CD4-positive, alpha-beta T cell treated with Interleukin-17A for 1 hour (primary cell): ENCODE results near the gene SMLR1.
"Not testable (repeated sequence)": the region's sequence is repeated elsewhere in the genome, so short reads cannot be mapped to it uniquely, and the experiment has no call there.

ENCODE experiments used
- DNase-seq: peaks from one replicate; pipeline ENCODE4 v3.0.0-alpha.2; 2020

Gene SMLR1

DNA sequence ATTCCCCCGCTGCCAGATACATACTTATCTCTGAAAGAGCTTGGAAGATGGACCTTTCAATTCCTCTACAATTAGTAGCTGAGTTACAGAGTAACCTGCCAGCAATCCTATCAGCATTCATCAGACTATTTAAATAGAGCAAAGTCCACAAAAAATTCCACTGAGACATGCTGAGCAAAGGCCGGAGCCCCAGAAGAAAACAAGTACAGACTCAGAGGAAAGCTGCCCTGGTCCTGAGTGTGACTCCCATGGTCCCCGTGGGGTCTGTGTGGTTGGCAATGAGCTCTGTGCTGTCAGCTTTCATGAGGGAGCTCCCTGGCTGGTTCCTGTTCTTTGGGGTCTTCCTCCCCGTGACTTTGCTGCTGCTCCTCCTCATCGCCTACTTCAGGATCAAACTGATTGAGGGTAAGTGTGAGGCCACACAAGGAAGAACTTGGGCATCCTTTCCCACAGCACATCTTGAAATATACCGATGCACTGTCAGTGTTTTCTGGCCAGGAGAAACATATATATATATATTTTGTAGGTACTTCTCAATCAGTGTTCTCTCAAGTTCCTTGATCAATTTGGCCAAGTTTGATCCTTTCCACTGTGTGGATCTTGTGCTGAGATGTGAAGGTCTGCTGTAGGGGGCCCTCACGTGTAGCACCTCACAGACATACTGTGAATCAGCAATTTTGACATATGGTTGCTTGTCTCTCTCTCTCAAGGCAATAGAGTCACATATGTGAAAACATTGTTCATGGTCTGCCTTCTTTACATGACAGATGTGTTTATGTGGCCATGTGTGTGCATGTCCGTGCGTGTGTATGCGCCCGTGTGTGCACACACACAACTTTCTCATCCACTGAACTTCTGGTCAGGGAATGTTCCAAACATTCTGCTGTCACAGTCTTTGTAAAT lies at the start of gene SMLR1:
TSS of gene SMLR1 (plus strand) at position 160 of the 903 bp plus-strand sequence. CDS start at position 168, 8 bp downstream.
- DNase-seq: no peak

DNA sequence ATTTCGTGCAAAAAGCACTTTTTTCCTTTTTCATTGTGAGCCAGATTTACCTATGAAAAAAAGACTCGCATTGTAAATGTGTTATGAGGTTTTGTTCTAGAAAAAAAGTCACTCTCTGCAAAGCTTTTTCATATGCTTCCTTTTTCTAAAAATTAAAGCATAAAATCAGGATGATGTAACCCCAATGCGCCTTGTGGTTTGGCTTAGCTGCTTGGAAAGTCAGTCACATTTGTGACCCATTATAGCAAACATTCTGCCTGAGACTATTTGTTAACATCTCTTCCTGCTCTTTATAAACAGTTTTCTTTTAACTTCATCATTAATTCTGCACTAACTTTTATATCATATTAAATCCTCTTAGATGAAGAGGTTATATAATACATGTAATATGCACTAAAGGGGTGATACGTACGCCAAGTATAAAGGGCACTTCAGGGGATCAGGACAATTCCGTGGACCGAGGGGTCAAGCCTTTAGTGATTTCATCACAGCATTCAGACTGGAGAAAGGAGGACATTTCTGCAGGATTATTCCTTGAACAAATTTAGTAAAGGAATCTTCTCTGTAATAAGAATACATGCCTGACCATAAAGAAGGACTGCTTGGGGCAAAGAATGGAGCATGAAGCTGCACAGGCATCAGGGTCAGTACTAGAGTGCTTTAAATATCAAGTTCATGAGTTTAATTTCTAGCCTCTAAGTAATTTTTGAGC lies 48.1 kb upstream of the SMLR1 start:
- DNase-seq: no peak

DNA sequence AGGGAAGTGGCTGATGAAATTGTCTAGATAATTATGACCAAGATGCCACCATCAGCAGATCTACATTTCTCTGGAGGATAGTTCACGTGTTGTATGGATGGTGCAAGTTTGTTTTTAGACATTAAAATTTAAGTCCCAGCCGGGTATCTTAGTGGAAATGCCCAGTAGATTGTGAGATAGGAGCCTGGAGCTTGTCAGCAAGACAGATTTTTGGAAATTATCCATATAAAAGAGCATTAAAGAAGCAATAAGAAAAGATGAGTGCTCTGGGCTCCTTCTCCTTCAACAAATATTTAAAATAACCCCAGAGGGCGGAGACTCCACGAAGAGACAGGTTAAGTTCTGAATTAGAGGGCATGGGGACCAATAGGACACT lies 47.6 kb upstream of the SMLR1 start:
- DNase-seq: no peak

DNA sequence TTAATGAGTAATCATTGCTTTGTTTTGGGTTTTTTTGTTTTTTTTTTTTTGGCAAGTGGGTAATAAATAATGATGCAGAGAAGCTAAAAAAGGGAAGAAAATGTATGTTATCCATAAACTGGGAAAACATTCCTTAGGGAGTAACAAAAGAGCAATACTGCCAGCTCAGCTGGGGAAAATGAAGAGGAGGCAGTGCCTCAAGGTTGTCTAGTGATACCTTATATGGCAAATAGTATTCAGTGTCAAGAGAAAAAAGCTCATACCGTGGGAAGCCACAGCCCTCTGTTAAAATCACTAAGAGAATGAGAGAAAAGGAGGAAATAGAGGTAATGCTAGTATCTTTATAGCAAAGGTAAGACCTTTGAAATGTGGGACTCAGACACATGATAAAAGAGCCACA lies 47.1 kb upstream of the SMLR1 start:
- DNase-seq: no peak

DNA sequence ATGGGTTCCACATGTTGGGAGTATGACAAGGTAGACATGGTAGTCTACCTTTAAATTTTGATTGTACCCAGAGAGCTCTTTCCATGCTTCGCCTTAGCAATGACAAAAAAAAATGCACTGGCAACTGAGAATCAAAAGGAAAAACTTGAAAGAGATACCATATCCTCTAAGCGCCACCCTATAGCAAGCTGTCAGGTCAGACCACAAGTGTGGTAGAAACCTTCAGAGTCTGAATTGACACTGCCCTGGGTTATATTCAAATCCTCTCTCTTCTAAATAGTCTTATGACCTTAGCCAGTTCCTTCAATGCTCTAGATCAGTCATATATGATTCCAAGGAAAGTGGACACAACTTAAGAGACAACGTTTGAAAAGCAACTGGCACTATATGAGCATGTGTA lies 45.6 kb upstream of the SMLR1 start:
- DNase-seq: peak; percentile 29

DNA sequence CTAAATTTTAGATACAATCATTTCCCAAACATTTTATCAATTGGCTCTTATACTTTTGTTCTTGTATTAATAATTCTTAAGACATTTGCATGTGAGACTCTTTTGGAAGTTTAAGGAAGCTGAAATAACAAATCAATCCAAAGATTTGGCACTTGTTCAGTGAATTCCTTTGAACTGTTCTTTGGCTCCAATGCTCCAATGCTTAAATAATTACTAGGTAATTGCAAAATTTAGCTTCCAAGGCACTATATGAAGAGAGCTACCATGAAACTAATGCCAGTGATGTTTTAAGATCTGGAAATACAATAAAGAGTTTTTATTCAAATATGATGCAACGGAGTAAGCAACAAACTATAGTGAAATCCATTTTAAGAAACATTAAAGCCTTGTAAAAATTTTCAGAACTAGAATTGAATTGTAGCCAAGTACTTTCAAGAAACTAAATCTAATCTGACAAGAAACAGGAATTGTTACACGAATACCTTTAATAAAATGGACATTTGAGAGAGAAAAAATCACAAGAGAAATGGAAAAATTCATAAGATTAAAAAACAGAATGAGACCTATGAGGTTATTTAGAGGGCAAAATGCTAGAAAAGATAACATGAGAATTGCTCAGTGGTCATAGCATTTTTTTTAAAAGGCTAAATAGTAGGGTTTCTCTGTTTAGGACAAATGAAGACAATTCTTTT lies 43.6 kb upstream of the SMLR1 start:
- DNase-seq: no peak

DNA sequence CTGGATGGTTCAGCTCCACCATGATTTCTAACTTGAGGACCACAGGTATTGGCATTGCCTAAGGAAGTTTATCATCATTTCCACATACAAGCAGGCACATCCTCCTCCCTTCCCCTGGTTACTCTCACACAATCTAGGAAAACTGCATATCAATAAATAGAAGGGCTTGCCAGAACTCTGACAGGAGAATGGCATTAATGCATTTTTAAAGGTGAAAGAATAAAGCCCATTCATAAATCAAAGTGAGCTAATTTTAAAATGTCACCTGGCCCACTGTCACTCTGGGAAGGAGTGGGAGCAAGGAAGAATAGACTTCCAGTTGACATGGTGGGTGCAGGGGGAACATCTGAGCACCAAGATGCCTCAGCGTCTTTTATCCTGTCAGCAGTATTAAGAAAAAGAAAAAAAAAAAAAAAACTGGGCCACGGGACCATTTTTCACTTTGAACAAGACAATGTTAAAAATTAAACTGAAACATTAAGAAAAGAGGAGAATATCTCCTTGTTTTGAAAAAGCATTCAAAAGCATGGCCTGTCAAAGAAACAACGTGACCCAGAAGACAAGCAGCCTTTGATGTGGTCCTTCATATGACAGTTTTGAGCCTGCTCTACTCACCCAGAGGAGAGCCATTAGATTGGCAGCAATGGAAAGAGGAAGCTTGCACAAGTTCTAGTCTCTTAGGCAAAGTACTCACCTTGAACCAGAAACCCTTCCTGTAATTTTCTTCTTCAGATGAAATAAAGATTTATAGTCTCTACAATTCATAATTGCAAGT lies 39.3 kb upstream of the SMLR1 start:
- no peak for DNase-seq

DNA sequence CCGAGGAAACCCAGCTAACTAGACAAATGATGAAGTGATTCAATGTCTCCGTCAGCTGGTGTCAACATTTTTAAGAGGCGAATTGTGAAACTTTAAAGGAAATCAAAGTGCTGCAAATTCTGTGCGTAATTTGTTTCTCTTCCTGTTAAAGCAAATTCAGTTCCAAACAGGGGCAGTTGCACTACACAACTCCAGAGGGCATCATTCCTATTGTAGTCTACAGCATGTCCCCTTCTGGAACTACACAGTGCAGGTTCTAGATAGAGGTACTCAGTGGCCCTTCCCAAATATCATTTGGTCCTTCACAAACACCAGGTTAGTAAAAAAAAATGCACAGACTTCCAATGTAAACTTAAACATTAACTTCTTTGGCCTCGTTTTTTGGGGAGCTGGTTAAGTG lies 38.3 kb upstream of the SMLR1 start:
- no peak for DNase-seq

DNA sequence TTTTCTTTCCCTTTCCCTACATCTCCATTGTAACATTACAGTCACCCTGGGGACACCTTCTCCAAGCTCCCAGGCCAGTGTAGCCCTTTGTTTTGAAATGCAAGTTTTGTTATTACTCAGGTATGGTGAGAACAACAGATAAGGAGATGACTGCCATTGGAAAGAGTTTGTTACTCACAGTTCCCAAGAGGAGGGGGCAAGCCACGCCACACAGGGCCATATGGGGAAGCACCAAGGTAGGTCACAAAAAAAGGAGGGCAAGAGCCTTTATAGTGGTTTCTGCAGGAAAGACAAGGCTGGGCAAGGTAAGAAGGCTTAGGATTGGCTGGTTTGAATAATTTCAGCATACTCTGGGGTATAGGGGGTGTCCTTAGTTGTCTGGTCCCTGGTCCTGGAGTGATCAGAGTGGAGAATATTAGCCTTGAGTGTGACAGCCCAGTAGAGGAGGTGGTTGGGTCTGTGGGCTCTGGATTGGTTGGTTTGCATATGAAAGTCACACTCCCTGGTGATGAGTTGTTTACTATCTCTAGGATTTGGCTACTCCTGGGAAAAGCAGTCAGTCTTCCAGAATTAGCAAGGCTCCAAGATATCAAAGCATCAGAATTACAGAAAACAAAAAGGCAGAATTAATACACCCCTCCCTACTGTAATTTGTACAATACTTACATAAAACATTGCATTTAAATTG lies 33.1 kb upstream of the SMLR1 start:
- no peak for DNase-seq

DNA sequence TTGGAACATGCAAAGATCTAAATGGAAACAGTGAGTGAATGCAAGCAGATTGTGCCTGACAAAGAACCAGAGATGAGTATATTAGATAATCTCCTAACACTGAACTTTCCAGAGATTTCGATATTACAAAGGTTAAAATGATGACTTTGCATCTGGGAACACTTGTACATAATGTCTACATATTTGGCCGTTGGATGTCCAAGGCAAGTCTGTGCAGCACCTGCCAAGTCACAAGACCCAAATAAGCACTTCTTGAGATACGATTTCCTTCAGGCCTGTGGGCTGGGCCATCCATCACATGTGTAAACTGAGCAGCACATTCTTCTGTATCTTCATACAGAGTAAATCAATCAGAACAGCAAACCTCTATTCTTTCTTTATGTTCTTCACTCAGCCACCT lies 32.5 kb upstream of the SMLR1 start:
- DNase-seq: no peak

DNA sequence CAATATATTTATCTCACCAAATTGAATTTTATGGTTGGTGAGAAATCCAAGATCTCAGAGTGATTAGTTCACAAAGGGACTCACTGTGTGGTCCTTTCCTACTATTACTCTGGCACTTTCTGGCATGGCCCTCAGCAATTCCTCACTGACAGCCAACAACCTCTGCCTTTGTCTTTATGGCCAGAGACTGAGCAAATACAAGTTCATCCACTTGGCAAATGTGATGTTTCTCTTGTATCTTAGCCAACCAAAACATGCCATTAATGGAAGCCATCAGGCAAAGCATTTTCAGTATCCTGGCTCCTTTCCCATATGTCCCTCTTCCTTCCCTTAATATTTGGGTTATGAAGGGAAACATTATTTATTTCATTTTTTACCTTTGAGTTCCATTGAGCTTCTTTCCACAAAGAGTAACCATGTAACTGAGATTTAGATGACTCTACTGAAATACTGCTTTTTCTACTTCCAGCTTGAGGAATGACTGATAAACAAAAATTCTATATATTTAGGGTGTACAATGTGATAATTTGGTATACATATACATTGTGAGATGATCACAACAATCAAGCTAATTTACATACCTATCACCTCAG lies 30.8 kb upstream of the SMLR1 start:
- DNase-seq: no peak

DNA sequence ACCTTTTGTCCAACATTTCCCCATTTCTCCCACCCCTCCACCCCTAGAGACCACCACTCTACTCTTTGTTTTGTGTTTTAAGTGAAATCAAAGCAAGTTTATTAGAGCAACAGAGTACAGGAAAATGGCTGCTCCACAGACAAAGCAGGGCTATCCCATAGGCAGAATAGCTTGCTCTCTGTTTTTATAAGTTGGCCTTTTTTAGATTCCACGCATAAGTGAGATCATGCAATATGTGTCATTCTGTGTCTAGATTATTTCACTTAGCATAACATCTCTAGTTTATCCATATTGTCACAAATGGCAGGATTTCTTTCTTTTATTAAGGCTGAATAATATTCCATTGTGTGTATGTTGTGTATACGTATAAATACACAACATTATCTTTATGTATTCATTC lies 30.1 kb upstream of the SMLR1 start:
- no peak for DNase-seq

DNA sequence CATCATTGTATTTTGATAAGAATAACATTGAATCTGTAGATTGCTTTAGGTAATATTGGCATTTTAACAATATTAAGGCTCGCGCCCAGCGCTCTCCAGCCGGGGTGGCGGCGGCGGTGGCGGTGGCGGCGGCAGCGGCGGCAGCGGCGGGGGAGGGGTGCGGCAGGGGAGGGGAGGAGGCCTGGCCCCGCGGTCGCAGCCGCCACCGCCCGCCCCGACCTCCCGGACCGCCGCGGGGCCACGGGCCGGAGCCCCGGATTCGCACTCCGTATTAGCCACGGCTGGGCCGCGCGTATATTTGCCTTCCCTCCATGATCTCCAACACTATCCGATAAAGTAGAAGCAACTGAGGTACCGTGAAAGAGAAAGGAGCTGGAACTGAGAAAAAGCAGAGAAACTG lies 25.8 kb upstream of the SMLR1 start:
- not testable (repeated sequence) for DNase-seq

DNA sequence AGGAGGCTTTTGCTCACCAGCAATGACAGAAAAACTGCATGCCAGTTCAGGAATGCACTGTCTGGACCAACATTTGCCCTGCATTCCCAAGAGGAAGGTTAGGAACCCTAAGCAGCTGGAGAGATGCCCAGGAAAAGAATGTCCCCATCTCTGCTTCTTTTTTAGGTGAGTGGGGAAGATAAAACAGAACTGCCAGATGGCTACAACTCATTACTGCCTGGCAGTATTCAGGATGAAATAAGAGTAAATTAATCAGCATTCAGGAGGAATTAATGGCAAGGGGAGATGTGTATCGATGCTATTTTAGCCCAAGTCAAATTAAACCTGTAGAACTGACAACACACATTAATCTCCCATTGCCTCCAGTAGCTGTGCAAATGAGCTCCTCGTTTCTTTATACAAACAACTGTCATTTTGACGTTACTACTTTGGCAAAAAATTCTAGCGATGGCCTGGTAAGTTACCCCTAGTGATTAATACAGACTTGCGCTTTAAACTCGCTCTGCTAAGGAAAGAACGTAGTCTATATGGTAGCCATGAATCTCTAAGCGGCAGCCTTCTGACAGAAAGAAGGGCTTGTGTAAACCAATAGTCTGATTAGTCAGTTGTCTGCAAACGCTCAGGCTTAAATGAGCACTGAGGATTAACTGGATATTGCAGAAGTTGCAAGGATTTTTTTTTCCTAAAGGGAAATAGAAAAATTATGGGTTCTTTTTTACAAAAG lies 16.7 kb upstream of the SMLR1 start:
- DNase-seq: no peak

DNA sequence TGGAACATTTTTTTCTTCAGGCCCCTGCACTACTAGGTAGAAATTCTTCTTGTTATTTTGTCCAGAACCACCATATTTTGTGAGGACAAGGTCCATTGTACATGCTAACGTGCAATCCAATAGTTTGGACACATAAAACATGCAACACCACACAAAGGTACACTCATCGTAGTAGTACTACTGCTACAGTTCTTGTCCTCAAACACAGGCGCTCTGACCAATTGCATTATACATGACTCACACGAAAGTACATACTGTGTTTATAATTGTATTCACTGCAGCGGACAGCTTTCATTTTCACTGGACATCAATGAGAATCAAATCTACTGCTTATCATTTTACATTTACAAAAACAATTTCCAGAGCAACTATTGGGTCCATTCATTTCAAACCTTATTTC lies 15.3 kb upstream of the SMLR1 start:
- DNase-seq: no peak

DNA sequence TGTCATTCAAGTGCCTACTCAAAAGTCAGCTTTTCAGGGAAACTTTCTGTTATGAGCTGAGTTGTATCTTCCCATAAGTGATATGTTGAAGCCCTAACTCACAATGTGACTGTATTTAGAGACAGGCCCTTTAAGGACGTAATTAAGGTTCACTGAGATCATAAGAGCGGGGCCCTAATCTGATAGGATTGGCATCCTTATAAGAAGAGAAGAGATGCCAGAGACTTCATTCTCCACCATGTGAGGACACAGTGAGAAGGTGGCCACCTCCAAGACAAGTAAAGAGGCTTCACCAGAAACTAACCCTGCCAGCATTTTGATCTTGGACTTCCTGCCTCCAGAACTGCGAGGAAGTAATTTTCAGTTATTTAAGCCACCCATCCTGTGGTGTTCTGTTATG lies 12.7 kb upstream of the SMLR1 start:
- no peak for DNase-seq

DNA sequence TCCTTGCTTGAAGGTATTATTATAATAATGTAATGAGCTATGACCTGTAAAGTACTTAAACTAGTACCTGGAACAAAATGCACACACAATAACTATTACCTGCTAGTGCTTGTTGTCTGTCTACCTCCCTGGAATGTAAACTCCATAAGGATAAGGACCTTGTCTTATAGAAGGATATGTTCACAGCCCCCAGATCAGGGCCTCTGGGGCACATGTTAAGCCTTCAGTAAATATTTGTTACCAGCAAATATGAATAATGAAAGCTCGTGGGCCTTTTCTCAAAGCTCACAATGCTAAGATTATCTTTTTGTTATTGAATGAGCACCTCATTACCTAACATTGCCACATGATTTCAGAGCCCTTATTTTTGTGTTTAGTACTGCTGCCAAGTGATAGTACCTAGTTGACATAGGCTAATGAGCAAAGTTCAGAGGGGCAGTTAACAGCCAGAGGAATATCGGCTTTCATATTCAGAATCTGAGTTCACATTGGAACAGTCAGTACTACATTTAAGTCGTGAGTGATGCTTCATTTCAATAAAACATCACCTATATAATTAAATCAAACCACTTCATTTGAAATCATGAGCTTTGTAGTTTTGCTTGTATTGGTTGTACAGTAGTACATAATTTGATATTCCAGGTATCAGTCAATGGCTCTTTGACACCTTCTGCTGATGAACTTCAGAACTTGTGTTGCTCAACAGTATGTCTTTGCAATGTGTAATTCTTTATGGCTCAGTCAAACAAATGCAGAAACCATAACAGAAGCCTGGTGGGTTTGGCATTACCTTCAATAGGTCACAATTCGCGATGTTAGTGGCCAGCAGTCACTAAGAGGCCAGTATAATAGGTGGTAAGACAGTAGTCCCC lies 11.8 kb upstream of the SMLR1 start:
- no peak for DNase-seq

DNA sequence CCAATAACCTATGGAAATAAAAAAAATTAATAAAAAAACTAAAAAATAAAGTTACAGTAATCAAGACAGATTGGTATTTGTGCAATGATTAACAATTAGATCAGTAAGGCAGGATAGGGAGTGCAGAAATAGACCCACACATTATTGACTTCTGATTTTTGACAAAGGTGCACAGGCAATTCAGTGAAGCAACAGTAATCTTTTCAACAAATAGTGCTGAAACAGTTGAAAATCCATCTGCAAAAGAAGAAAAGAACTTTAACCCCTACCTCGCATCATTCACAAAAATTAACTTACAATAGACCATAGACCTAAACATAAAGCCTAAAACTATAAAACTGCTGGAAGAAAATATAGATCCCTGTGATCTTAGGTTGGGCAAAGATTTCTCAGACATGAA lies 4.5 kb upstream of the SMLR1 start:
- no peak for DNase-seq

DNA sequence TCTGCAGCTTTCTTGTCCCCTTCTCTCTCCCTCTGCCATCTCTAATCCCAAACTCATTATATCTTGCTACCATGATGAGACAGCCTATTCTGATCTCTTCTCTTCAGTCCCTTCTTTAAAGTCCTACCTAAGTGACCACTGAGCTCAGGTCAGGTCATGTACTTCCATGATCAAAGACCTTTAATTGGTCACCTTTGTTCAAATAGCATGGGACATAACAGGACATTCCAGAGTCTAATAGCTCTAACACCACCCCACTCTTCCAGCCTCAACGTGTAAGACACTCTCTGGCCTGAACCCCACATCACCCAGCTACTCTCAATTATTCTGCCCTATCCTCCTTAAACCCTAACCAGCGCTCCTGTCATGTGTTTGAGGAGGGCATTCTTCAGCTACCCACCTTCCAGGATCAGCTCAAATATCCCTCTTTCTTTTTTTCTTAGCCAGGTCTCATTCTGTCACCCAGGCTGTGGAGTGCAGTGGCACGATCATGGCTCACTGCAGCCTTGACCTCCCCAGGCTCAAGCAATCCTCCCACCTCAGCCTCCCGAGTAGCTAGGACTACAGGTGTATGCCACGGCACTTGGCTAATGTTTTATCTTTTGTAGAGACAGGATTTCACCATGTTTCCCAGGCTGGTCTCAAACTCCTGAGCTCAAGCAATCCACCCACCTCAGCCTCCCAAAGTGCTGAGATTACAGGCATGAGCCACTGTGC lies 2.1 kb upstream of the SMLR1 start:
- no peak for DNase-seq
